Measurements from ENCODE around the gene ACSL6.

ACSL6 gene

DNA sequence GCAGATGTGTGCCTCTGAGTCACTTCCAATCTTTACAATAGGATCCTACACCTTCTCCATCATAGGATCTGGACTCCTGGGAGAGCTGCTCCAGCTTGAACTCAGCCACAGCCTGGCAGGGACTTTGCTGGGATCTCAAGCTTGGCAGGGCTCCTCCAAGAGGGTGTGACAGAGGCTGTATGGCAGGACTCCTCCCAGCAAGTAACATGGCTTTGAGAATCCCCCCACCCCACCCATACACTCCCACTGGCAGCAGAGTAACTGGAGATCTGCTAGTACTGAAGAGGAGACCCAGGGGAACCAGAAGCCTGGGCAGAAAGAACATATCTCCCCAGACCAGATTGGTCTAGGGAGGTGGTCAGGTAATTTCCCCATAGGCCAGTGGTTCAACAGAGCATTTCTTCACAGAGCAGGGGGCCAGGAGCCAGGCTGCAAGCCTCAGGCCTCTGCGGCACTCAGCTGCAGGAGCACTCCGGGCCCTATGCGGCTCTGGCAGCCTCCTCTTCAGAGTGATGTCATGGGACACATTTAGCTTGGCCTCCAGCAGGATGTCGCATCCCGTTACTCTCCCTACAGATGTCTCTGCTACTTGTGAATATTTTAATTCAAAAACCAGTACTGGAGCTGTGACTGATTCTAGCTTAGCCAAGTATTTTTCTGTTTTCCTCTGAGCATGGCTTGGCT, 1.7 kb upstream of the ACSL6 start:
- no peak for DNase-seq

DNA sequence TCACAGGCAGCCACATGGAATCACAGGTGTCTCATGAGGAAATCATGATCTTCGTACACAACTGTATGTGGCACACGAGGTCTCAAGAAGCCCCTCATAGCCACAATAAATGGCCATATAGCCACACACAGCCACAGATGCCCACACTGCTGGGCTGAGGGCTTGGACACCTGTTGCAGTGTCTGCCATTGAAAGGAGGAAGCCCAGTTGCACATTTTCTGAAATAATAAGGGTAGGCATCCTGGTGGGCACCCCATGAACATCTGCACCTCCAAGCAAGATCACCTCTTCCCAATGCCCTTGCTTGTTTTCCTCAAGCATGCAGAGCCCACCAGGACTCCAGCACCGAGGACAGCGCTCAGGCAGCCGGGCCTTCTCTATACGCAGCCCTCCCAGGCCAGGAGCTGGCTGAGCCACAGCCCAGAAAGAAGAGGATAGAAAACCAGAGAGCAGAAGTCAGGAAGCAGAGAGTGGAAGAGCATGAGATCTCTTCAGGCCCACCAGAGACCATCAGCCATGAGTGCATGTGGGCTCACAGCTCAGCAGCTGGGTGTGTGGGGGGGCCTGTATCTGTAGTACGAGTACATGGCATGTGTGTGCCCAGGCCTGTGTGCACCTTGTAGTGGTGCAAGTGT, 1.0 kb upstream of the ACSL6 start:
- no peak for DNase-seq

DNA sequence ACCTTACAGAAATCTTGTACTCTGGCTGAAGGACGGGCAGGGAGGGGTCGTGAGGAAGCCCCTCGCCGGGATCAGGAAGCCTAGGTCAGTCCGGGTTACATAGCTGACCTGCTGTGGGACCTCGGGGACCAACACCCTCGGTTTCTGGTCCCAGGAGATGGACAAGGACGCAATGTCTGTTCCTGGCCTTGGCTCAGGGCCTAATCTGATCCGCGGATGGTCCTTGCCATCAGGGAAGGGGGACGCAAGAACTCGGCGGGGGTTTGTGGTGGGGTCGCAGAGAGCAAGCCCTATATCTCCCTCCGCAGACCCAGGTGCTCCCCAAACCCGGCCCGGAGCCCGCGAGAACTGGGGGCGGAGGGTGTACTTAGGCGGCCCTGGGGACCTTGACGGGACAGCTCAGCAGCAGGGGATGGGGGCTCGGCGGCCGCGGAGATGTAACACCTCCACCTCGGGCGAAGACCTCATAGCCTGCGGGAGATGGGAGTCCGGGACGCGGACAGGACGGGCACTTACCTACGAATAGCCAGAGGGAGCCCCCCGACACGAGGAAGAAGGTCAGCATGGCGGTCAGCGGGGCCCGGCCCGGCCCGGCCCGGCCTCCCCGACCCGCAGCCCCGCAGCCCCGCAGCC, 353 bp downstream of the ACSL6 start:
- DNase-seq = no peak

DNA sequence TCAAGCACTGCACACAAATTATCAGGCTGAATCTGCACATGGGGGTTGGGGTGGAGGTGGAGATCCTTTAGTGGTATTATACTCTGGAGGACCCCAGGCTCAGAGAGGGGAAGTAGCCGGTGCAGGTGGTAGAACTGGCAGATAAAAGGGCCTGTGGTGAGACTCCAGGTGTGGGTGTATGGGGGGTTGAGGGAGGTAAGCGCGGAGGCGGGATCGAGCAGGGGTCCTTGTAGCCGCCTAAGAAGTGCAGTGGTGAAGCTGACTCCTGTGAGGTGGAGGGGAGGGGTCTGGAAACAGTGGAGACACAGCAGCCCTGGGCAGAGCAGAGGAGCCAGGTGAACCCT, 841 bp downstream of the ACSL6 start:
- no peak for DNase-seq

DNA sequence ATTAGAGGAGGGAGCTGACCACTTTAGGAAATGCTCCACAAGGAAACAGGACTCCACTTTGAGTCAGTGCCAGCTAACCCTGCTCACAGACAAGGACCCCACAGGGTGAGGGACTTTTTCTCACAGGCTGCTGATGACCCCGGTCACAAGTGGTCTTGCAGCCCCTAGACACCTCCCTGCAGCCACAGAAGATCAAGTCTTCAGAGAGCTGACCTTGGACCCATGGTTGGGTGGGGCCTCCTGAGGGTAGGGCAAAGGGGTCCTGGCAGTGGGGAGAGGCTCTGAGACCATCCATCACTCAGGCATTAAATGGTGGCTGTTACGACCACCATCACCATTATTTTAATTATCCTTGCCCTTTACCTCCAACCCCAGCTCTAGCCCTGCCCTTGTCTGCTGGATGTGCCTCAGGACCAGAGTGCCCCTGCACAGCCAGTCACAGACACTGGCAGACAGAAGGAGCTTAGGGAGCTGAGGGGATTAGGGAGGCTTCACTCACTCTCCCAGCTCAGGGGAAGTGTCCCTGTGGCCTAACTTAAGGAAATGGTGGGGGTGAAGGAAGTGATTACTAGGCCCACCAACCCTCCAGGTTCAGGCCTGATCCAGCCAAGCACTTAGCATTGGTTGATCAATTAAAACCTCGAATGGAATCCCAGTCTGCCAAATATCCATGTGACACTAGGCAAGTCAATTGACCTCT, 1.6 kb downstream of the ACSL6 start:
- no peak for DNase-seq

DNA sequence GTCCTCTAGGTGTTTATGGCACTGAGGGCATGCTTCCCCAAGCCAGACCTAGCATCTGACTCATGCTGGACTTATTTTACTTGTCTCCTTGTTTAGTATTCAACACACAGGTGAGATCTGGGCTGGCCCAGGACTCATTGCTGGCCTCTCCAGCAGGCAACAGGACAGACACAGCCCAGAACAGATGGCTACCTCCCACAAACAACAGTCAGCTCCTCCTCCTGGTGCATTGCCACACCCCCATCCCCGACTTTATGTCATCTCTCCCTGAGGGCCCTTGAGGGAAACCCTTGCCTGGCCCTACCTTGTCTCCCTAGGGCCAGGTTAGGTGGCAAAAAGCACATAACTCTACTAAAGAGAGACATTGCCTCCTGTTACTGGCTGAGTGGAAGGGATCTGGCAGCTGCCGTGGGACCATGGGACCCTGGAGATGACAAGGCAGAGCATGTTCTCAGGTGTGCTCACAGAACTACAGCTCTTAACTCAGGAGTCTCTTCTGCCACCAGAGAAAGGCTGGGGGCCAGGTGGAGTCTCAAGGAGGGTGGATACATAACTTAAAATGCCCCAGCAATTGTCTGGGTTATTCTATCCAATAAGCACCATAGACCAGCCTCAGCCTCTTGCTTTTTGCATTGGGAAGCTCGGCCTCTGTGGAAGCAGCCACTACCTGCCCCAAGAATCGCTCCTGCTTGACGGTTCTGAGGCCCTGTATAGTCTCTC, 2.3 kb downstream of the ACSL6 start:
- no peak for DNase-seq

DNA sequence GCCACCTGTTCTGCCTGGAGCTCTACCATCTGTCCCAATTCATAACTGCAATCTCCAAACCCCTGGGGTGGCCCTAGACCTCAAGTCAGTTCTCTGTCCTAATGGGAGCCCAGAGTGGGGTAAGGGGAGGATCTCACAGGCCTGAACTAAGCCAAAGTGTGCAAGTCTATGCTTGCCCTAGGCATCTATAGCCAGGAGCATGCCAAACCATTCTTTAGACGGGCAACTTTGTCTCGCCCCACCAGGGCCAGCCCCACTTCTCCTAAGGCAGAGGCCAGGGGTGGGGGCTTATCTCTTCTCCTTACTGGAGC, 3.3 kb downstream of the ACSL6 start:
- no peak for DNase-seq

DNA sequence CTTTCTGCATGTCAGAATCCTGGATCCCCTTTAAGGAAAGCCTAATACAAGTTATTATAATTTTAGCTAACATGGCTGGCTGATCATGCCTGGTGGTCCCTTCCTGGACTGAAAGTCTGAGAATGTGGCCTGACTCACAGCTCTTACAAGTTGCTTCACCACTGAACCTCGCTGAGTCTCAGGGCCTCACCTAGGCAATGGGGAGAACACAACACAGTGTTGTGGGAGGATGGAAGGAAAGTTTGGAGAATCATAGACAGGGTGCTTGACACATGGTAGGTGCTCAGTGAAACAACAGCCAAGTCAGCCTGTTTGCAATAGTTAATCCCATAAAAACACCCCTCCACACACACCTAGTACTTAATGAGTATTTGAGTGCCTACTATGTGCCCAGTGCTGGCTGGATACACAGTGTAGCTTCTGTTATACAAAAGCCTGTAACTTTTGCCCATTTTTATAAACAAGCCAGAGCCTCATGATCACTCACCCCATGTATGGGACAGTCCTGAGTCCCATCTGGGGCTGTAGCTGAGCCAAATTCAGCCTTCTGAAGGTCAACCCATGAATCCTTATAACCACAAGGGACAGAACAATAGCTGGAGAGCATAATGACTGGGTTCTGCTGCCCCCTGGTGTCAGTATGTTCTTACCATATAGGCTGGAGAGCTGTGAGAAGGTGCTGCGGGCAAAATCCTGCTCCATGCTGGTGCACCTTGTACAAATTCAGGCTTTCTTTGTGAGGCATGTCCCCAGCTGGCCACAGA, 3.9 kb downstream of the ACSL6 start:
- peak; percentile 73 for DNase-seq

DNA sequence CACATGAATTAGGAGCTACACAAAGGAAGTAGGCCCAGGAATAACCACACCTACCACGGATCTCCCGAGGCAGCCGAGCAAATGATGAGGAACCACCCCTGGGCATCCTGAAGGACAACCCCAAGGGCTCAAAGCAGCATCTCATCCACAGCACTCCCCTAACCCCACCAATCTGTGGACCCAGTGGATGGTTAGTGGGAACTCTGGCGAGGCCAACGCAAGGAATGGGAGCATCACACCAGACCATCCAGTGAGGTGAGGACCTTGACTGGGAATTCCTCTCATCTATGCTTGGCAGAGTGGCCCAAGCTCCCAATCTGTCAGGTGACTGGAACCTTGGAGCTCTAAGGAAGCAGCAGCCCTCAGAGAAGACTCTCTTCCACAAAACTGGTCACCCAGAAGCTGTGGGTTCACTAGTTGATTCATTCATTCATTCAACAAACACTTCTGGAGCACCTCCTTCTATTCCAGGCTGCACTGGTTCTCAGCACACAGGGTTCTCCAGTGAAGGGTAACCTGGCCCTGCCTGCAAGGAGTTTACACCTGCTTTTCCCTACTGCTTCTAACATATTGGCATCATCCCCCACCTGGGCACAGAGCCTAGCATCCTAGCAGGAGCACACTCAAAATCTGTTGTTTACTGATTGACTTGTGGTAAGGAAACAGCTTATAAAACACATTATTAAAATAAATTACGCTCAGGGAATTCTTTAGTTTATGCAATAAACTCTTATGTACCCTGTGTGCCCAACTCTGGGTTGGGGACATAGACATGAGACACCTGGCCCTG, 4.9 kb downstream of the ACSL6 start:
- DNase-seq = no peak

DNA sequence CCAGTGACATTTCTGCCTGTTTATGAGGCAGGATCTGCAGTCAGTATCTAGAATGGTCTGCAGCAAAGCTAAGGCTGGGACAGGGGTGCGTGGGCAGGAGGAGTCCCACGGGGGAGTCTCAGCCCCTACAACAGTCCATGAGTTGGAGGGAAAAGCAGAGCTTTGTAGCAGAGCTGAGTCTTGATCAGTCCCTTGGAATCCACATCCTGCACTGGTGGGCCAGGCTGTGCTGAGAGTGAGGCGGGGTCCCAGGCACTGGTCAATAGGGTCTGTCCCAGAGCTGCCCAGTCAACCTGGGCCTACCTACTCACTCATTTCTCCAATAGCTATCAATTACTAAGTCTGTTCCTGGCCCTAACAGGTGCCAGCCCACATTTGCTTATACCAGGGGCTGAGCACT, 5.9 kb downstream of the ACSL6 start:
- no peak for DNase-seq

DNA sequence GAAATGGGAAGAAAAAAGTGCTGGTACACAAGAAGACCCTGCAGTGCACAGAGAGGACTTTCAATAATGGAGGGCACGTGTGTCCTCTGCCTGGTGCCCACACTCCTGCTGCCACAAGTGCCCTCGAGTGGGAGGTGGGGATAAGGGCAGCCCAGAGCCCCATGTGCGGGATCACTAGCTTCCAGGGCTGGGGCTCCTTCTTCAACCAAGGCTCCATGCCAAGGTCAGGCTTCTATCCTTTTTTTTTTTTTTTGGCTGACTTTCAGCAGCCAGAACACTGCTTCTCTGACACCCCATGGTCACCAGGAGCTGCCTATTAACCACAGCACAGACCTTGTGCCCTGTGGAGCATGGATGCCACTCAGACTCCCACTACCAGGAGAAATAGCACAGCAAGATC, 7.5 kb downstream of the ACSL6 start:
- DNase-seq = no peak

DNA sequence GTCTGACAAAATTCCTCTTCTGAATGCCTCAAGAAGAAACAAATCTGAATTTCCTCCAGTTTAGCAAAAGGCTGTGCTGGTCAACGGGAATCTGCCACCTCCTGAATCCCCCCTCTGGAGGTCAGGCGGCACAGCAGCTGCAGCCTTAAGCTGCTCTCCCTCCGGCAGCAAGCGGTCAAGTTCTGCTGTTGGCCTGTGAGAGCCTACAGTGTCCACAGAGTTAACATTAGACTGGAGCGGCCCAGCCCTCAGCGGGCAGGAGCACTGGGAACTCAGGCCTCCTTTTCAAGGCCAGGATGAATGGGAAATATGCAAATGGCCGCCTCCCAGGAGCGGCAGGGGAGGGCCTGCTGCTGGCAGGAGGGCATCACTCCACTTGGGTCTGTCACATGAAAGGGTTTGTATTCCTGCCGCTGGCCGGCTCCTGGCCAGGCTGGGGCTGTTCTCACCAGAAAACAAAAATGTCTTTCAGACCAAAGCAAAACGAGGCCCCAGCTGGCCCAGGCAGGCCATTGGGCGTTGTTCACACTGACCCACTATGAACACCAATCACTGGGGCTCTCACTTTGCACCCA, 8.2 kb downstream of the ACSL6 start:
- DNase-seq = no peak

DNA sequence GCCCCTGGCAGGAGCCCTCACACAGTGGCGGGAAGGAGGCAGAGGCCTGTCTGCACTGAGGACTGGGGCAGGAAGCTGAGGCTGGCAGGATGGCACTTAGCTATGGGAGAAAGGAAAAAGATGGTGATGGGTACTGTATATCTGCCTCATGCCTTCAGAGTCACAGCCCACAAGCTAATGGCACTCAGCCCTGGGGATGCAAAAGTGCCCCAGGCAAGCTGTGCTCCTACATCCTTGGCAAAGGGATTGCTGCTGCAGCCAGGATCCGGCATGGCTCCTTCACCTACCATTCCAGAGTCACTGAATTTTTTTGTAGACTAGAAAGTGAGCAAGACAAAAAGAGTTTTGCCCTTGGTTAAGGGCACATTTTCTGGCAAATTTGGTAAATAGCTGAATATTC, 8.7 kb downstream of the ACSL6 start:
- no peak for DNase-seq

DNA sequence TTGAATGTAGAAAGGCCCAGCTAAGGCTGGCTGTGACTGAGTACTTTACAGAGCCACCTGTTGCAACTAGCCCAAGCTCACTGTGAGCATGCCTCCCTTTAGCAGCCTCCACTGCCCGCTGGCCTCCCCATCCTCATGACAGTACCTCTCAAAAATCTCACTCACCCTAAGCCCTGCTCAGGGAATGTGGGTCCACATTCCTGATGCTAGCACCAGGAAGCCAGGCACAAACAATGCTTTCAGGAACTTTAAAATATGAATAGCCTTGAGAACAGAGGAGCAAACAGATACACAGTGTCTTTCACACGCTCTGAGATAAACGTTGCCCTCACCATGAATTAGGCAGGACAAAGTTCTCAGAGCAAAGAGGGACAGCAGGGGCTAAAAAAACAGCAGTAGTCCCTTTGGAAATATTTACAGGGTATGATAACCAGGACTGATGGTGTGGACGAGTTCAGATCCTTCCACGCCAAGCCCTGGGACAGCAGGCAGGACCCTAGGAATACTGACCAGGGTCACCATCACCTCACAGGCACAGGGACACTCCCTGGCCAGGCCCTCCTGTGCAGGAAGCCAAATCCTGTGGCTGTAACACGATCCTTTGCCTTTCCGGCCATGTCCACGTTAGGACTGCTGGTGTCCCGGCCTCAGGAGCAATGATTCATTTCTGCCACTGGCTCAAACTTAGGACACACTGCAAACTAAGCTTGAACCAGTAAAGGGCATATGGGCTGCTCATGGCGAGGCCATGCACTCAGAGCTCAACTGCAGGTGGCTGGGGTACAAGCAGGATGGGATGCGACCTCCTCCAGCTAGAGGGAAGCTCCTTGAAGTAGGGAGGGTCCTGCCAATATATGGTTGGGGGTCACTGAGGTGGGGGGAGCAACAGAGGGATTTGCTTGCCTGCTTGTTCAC, 9.6 kb downstream of the ACSL6 start:
- no peak for DNase-seq

DNA sequence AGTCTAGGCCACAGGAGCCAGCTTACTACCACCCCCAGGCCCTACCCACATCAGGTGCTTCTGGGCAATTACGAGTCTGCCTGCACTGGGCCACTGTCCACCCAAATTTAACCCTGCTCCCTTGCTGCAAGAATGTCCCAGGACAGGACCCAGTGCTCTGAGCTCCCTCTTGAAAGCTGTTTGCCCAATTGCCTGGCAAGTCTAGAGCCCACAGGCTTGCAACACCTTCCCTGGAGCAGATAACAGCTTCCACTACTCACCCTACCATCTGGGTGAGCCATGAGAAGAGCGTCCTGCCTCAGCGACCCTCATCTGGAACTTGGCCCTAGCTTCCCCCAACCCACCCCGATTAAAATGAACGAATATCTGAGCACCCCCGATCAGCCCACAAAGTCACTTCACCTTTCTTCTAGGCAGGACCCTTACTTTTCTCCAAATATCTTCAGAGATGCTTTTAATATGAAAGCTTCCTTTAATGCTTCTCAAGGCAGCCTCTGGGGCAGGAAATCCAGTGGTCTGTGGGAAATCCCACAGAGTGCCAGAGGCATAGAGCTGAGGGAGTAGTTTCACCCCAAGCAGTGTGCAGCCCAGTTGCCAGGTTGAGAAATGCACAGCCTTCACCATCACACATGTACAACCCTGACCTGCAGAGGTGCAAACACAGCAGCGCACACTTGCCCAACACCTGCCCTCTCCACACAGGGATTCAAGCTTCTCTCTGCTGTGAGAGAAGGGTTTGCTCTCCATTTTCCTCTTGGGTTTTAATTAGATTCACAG, 10.6 kb downstream of the ACSL6 start:
- peak; percentile 53 for DNase-seq

DNA sequence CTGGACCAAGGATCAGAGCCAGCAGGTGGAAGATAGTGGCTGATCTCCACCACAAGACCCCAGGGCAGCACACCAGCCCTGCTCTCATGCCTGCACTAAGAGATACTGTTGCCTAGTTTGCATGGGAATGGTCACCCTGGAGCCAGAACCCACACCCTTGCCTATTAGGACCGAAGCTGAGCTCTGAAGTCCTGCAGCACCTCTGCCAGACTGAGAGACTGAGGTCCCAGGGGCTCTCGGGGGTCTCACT, 11.3 kb downstream of the ACSL6 start:
- DNase-seq = no peak

DNA sequence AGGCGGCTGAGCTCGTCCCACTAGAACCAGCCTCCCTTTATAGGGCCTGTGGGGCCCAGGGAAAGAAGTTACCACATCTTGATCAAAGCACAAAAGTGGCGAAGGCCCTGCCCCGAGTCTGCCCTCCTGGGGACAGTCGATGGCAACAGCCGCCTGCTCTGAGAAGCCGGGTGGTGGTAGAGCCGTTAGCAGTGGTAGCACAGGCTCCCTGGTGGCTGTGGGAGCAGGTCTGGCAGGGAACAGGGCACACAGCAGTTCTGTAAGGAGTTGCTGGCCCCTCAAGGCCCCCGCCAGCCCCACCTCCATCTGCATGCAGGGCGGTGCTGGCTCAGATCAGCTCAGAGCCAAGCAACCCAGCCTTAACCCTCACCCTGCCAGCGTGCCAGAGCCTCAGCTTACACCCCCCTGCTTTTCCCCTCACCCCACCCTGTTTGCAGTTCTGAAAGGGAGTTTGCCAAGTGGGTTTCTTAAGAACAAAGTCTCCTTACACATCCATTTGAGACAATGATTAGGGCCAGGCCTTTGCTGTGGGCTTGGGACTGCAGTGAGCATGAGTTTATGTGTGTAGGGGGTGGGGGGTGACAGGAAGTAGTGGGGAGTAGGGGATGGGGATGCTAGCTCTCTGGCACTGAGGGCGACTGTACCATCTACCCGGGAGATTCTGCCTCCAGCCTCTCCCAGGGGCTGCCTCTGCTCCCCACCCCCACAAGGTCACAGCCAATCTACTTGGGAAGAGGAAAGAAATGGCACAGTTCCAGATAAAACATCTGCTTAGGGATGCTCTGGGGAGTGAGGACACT, 11.8 kb downstream of the ACSL6 start:
- DNase-seq = no peak

DNA sequence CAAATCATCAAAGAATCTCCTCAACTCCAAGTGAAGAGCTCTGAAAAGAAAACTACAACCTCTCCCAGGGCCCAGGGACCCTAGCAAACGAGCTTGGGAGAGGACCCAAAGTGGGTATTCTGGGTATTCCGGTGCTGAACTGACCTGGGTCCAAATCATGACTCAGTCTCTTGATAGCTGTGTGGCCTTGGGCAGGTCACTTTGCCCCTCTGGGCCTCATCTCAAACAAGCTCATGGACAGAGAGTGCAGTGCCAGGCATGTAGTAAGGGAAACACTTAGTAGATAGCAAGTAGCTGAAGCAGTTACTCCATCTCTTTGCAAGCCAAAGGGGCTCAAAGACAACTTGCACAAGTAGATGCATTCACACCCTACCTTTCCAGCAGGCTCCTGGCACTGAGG, 12.4 kb downstream of the ACSL6 start:
- no peak for DNase-seq

DNA sequence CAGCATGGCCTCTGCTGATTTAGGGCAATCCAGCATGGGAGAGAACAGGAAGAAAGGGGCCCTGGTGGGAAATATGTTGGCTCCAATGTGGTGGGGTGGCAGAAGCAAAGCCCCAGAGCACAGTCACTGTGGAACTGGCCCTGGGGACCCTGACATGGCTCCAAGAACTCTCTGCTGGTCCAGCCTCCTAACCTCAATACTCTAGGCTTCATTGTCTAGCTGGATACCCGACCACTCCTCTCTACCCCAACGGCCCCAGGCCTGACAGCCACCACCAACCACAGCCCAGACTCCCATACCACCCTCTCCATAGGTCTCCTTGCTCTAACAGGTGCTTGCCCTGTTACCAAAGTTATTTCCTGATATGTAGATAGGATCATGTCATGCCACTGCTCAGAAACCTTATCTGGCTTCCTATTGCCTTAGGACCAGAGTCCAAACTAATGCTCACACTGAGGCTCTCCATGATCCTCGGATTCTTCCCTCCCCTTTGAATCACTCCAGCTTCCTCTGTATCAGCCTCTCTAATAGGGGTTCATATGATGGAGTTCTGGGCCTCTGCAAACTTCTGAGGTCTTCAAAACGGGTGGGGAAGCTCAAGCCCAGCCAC, 12.9 kb downstream of the ACSL6 start:
- no peak for DNase-seq
